HG02938 (cell line): ENCODE results near the gene ANKRD31.
A peak's percentile ranks its signal among the peaks of the same experiment; 100 is the strongest.

Source experiments
- ATAC-seq: cut with Tn5 transposase; IDR thresholded peaks from one replicate; pipeline ENCODE4 v1.9.1; 2021; ENCODE audit warnings: mild to moderate bottlenecking, moderate library complexity; ENCODE audit not compliant: unreplicated experiment

The ANKRD31 gene

DNA sequence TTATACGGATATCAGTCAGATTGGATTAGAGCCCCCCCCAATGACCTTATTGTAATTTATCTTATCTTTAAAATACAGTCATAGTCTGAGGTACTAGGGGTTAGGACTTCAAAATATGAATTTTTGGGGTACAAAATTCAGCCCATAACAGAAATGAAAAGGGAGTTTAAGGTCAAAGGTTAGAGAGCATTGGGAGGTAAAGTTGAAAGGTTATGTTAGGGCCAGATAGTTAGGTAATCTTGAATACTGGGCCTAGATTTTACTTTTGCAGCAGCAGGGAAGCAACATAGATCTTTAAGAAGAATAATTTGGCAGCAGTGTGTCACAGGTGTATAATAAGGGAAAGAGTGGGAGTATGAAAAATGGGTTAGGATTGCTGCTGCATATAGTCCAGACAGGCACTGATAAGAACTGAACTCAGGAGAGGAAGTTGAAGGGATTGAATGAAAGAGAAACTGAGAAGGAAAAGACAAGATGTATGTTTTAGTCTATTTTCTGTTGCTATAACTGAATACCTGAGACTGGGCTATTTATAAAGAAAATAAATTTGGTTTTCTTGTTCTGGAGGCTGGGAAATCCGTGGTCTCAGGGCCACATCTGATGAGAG lies 173.7 kb downstream of the ANKRD31 start:
- no peak for ATAC-seq

DNA sequence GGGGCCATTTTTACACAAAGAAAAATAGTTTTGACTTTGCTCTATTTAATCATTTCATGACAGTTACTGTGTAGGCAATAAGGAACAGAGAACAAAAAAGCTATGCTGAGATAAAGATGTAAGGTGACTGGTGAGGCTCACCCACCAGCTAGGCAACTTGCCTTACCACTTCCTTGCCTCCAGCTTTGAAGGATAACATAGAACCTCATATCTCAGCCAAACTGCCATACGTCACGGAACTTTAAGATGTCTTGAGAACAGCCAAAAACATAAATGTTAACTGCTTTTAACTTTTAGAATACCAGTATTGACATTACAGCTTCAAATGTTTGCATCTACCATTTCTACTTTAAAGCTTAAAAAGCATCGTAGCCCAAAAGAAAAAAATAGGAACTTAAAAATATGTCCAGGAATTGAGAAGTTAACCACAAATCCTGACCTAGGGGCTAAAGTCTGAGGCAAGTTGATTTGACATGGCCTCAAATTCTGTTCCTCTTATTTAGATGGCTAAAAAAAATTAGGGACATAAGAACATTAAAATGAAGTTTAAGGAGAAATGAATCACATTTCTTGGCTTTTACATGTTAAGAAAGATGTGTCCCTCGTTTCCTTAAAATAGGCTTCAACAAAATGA lies 176.6 kb downstream of the ANKRD31 start:
- no peak for ATAC-seq

DNA sequence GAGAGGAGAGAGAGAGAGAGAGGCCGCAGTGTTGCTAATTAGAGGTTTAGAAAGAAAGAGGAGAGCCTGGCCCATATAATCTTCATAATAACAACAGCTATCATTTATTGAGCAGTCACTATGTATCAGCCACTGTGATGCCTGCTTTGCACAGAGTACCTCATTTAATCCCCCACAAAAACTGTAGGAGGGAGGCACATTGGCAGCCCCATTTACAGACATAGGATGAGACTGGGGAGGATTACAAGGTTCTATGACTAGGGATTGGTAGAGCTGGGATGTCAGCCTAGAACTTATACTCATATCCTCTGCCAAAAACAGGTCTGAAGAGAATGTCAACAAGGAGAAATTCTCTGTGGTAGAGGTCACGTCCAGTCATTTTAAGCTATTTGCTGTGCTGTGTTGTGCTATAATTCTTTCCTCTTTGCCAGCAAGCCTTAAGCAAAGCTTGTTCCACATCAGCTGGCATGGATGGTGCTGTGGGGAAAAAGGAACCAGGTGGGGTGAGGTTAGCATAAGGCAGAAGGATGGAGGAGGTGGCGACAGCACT lies 177.6 kb downstream of the ANKRD31 start:
- ATAC-seq = no peak

DNA sequence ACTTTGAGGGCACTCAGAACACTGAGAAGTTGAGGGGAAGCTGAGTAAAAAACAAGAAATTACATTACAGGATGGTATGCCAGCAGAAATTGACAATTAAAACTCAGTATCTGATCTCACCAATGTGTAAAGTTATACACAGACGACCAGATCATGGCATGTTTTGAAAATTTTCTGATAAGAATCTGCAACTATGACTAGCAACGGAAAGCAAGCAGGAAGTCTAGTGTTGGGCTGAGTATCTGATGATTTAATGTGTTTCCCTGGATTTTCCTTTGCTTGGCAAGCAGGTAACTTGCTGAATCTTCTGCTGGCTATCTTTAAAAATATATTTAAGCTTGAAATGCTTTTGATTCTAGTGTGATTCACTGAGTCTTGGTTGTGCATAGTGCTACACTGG lies 179.1 kb downstream of the ANKRD31 start:
- no peak for ATAC-seq

DNA sequence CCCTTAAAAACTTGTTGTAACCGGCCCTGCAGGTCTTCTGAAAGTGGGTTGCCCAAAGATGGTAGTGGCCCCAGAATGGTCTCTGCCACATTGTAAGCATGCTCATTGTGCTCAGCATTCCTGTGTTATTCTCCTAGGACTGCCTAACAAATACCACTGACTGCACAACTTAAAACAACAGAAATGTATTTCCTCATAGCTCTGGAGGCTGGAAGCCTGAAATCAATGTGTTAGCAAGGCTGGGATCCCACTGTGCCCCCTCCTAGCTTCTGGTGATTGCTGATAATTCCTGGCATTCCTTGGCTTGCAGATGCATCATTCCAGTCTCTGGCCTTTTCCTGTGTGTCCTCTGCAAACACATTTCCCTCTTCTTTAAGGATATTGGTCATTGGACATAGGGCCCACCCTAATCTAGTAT lies 180.9 kb downstream of the ANKRD31 start:
- ATAC-seq = no peak

DNA sequence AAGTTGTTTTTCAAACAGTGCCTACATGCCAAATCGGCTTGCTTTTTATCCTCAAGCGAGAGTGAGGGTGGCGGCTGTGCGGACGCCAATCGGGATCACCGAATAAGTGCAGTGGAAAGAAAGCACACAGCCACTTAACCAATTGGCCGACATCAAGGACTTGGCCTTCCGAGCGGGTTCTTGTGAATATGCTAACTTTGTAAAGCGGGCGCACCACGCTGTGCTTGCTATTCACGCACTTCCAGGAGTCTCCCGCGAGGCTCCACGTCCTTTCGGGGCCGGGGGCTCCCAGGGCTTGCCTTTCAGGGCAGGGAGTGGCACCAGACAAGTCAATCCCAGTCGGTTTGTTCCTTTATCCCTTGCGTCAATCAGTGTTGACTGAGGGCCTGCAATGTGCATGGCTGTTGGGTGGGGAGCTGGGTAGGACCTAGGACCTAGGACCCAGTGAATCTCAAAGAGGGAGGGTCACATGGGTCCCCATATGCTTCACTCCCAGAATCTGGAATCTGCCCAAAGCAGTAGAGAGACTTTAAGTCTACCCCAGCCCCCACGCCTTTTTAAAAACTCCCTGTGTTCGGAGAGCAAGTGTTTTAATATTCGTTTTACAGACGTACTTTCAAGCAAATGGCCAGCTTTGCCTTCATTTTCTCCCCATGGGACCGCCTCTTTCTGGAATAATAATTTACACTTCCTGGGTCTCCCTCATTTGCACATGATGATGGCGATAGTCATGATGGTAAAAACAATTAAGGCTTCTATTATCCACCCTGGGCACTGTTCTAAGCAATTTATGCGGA lies 182.3 kb downstream of the ANKRD31 start:
- no peak for ATAC-seq

DNA sequence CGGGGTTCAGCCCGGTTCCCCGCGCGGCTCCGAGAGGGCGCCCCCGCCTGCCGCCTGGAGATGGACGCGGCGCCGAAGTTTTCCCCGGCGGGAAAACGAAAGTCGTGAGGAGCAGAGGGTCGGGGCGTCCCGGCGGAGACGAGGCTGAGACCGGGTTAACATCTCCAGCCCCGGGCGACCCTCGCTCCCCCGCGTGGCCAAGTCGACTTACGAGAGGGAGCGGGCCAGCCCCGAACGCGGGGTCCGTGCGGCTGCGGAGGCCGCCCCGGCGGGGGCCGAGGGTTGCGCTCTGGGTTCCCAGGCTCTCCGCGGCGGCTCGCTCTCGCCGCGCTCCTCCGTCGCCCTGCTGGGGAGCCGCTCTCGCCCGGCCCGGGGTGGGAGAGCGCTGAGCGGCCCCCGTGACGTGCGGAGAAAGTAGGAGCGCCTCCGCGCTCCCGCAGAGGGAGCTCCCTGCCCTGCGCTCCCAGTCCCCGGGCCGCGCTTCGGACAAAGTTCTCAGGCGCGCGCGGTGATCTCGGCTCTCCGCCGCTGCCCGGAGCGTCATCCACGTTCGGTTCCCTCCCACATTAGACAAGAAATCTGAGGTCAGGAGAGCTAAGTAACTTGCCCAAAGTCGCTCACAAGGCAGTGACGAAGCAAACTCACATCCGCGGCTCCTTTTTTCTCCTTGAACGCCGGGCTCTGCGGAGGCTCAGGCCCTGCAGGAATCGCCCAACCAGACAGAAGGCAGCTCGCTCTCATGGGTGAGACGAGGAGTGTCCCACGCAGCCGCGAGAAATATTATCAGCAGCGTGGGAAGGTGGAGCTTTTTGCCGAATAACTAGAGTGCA lies 183.2 kb downstream of the ANKRD31 start:
- no peak for ATAC-seq

DNA sequence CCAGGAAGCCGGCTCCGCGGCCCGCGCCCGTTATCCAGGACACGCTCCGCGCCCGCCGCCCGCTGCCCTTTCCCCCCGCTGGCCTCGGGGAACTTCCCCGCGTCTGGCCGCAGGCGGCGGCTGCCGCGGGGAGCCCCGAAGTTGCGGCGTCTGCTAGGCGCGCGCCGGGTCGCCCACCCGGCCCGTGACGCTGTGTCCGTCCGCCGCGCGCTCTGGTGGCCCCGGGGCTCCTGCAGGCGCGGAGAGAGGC lies 183.7 kb downstream of the ANKRD31 start:
- ATAC-seq = no peak

DNA sequence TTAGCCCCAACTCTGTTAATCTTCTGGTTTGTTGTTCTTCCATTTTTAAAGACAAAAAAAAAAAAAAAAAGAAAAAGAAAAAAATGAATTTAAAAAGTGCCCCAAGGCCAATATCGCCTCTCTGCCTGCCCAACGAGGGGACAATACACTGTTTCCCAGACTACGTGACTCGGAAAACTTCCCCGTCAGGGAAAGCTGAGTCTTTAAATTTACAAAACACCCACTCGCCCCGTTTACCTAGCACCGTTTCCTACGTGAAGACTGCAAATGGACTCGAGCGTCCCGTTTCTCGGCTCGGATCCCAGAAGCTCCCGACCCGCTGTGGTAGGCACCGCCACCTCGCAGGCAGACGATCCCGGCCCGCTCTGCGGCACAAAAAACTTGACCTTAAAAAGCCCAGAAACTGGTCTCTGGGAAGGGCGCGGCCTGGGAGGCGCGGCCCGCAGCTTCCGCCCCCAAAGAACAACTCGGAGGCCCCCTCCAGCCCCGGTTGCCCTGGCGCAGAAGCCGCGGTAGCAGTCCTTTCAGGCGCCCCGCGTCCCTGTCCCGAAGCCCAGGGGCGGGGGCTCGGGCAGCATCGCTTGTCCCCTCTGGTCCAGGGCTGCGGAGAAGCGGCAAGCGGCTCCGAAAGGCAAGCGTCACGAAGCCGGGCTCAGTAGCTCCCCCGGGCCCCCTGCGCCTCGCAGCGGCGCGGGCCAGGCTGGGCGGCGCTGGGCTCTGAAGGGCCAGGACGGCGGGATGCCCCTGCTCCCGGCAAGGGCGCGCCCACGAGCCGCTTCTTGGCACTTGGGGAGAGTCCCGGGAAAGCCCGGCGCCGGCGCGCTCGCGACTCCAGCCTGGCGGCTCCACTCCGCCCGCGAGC lies 184.3 kb downstream of the ANKRD31 start, which contains the start of gene GCNT4:
Gene GCNT4 (minus strand): TSS at position 367 of the 862 bp plus-strand sequence. CDS start 22,521 bp downstream, outside the sequence.
- ATAC-seq = no peak

DNA sequence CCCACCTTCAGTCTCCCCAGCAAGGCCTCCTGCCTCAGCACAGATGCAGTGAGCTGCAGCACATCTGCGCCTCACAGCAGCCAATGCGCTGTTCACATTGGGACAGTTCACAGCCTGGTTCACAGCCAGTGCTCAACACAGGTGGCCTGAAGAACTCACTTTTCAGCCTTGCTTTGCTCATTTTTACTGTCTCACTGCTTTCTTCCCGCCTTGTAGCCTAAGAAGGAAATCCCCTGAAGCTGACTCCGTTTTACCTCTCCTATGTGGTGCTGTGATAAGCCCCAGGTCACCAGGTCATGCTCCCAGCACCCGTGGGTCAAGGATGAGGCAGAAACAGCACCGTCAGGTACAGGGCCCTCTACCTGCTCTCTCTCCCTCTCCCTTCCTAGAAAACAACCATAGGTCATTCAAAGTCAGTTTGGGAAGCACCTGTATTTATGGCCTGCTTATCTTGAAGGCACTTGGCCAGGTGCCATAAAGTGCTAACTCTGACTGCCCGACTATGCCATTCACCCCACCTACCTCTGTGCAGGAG lies 185.4 kb downstream of the ANKRD31 start:
- no peak for ATAC-seq

DNA sequence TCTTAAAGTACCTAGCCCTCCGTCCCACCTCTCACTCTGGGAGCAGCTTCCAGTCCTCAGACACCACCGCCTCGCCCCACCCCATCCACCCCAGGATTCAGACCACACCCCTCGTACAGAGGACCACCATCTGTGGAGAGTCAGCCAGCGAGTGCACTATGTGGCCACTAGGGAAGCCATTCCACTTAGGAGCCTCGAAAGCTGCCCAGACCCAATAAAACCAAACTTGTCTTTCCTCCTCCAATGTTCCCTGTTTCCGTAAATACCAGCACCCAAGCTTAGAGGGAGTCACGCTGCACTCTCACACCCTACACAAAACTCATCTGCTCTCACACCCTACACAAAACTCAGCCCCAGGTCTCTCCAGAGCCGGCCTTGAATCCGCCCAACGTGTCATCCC lies 186.3 kb downstream of the ANKRD31 start:
- ATAC-seq = no peak

DNA sequence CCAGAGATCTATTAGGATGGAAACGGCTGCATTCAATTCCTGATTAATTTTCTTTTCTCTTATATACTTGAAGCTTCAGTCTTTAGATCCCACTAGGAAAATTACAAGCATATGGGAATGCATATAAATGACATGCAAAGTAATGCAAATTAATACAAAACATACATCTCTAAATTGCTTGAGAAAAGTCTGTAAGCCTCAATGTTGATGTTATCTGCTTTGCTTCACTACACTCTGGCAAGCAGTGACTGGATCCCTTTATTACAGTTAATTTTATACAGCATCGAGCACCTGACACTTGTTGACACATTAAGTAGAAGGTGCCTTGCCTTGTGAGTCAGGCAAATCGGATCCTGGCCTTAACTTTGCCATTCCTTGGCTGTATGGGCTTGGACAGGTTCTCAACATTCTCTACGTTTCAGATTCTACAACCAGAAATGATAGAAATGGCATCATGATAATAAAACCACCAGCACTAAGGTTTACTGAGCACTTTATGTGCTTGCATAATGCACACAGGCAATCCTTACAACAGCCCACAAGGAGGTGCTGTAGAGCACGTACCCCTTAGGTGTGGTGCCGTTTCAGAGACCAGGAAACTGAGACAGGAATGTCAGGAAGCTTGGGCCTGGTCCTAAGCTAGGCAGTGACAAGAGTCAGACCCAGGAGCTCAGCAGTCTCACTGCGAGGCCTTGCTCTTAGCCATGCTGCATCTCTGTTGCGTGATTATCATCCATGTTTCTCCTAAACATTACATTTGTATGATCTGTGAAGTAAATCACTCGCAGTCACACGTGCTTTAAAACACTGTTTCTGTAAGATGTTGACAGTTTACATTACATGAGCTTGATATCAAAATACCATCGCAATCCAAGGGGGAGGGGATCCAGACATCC lies 187.0 kb downstream of the ANKRD31 start:
- no peak for ATAC-seq

DNA sequence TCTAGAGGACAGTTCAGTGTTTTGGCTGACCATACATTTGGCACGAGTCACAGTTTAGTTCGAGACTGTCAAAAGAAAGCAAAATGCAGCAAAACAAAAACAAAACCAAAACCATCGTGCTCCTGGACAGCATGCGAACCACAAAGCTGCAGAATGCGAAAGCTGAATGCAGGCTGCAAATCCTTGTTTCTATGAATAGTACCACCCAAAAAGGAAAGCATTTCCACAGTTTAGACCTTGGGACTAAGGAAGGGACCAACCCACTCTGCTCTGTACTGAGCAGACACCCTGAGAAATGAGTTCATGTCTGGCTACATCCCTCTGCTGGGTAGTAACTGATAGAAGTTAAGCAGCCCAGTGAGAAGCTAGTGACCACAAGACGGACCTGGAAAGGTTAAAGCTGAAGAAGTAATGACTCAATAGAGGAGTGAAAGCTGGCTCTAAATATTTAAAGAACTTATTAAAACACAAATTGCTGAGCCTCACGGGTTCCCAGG lies 188.2 kb downstream of the ANKRD31 start:
- ATAC-seq = peak; percentile 57

DNA sequence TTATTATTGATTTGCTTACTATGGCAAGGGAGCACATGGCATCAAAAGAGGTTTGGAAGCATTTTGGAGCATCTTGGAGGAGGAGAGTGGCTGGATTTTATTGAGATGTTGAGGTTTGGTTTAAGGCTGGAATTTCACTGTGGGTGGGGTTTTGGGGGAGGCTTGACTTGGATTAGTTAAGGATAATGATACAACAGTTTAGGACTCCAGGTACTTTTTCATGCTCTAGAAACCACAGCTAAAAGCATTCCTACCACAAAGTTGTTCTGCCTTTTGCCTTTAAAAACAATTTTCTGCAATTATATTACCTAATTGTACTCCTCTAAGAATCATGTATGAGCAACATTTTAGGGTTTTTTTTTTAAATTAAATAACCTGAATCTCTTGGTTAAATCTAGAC lies 189.3 kb downstream of the ANKRD31 start:
- no peak for ATAC-seq

DNA sequence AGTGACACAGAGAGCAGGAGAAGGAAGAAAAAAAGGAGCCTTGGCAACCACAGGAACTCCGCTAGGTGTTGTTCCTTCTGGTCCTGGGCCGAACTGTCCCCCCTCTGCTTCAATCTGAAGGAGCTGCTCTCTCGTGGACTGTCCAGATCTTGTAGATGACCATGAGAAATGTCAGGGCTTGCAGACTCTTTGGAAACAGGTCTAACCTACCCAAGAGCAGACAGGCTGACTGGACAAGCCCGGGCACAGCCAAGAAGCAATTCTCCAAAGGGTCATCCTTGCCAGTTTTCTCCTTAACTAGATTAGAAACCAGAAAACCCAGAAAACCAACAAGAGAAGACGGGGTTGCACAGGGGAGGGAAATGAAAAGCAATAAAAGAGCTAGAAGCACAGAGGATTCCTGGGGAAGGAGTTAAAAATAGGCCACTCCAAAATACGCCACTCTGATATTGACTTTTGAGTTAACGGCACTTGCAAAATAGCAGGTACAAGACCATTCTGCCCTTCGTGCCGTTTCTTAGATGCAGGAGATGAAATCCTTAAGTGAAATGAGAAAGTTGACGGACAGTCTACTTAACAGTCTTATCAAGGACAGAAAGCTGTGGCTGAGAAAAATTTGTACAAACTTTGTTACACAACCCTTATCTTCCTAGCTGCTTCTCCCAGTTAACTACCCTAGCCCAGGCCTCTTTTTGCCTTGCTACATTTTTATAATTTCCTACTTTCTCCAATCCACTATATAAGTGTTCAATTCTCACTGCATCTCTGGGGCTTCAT lies 190.1 kb downstream of the ANKRD31 start:
- no peak for ATAC-seq

DNA sequence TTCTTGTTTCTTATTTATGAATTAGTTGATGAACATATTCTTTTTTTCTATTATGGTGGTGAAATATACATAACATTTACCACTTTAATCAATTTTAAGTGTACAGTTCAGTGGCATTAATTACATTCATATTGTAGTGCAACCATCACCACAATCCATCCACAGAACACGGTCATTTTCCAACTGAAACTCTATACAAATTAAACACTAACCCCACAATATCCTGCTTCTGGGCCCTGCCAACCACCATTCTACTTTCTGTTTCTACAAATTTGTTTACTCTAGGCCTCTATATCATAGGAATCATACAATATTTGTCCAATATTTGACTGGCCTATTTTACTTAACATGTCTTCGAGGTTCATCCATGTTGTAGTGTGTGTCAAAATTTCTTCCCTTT lies 191.6 kb downstream of the ANKRD31 start:
- no peak for ATAC-seq

DNA sequence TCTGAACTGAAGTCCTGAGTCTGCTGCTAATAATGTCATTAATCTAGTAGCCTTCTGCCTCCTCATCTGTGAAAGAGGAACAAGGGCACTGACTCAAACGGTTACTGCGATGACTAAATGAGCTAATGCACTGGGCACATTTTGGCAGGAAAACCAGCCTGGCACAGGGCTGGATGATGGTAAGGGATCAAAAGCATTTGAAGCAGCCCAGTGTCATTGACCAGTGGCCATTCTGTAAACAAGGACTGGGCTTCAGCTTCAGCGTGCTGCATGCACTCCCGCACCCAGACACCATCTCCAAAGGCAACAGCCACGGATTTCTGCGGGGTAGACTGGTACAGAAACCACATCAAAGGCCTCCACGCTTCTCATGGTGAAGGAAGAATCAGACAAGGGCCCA lies 192.3 kb downstream of the ANKRD31 start:
- ATAC-seq = no peak

DNA sequence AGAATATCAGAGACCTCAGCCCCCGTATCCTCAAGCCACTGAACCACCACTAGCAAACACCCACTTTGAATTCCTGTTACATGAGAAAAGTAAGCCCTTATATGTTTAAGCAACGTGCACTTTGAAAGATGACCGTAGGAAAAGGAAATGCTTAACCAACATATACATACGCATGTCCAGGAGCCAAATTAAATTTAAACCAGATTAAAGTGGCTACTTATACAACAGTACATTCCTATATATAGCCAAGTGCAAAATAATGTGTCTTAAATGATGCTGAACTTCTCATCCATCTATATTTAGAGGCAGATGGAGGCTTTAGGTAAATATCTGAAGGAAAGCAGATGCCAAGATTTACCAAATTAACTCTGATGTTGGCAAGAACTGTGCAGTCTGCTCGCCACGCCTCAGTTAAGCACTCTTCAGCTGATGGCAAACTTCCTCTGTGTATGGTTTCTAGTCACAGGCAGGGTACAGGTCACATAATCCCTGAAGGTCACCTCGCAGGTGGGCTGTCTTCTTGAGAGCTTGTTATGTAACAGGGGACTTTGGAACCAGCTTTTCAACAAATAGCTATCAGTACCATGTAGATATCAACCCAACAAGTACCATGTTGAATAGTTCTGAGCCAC lies 192.9 kb downstream of the ANKRD31 start:
- ATAC-seq = no peak
